Neural progenitor cell (in vitro differentiated cells): ENCODE data around the gene KIF25. TPM values are rescaled to one million over a fixed set of nuclear protein-coding genes. Genes with fewer than 3 reads are reported as not detected.

Experiments used
- DNase-seq: peaks from one replicate; pipeline ENCODE4 v3.0.0-alpha.2; 2016; ENCODE audit warnings: low spot score
- H2AFZ ChIP-seq: fragments of 200-600 bp; sonication (generic); replicated peaks from 2 replicates; pipeline ENCODE4 v1.6.1; 2016; ENCODE audit warnings: antibody characterized with exemption
- H3F3A ChIP-seq: fragments of 200-600 bp; sonication (generic); 2 replicates; pipeline ENCODE4 v1.6.1; 2016; ENCODE audit warnings: antibody characterized with exemption, low read depth
- H3K27ac ChIP-seq: fragments of 200-600 bp; sonication (generic); 2 replicates; pipeline ENCODE4 v1.5.1; 2016; ENCODE audit warnings: mild to moderate bottlenecking
- H3K27me3 ChIP-seq: fragments of 200-600 bp; sonication (generic); 2 replicates; pipeline ENCODE4 v1.6.1; 2016; ENCODE audit warnings: mild to moderate bottlenecking, moderate library complexity
- H3K36me3 ChIP-seq: fragments of 200-600 bp; sonication (generic); 2 replicates; pipeline ENCODE4 v1.5.1; 2016
- H3K4me1 ChIP-seq: fragments of 200-600 bp; sonication (generic); 2 replicates; pipeline ENCODE4 v1.6.1; 2016; ENCODE audit warnings: mixed run types
- H3K4me2 ChIP-seq: fragments of 200-600 bp; sonication (generic); 2 replicates; pipeline ENCODE4 v1.6.1; 2016
- H3K4me3 ChIP-seq: fragments of 200-600 bp; sonication (generic); 2 replicates; pipeline ENCODE4 v1.5.1; 2016
- H3K79me2 ChIP-seq: fragments of 200-600 bp; sonication (generic); 2 replicates; pipeline ENCODE4 v1.6.1; 2016; ENCODE audit warnings: low read depth
- H3K9ac ChIP-seq: fragments of 200-600 bp; sonication (generic); 2 replicates; pipeline ENCODE4 v1.6.1; 2016
- H3K9me3 ChIP-seq: fragments of 200-600 bp; sonication (generic); 2 replicates; pipeline ENCODE4 v1.5.1; 2016; ENCODE audit warnings: low read depth
- H4K20me1 ChIP-seq: fragments of 200-600 bp; sonication (generic); 2 replicates; pipeline ENCODE4 v1.6.1; 2016; ENCODE audit warnings: low read depth
- H3K27ac Mint-ChIP-seq: 3 replicates; pipeline ENCODE4 v1.8.0; 2021; ENCODE audit warnings: mixed read lengths
- H3K27me3 Mint-ChIP-seq: 2 replicates; pipeline ENCODE4 v1.8.0; 2022; ENCODE audit warnings: low read depth, mild to moderate bottlenecking, inconsistent platforms, moderate library complexity, mixed read lengths; ENCODE audit not compliant: insufficient read depth
- H3K36me3 Mint-ChIP-seq: 3 replicates; pipeline ENCODE4 v1.8.0; 2021; ENCODE audit warnings: mixed read lengths
- H3K4me1 Mint-ChIP-seq: 3 replicates; pipeline ENCODE4 v1.8.0; 2021; ENCODE audit warnings: mixed read lengths
- H3K4me3 Mint-ChIP-seq: 3 replicates; pipeline ENCODE4 v1.8.0; 2021; ENCODE audit warnings: mild to moderate bottlenecking, moderate library complexity, mixed read lengths
- H3K9me3 Mint-ChIP-seq: 3 replicates; pipeline ENCODE4 v1.8.0; 2020; ENCODE audit warnings: mixed read lengths
- CTCF ChIP-seq: fragments of 200-600 bp; sonication (generic); IDR thresholded peaks from 2 replicates; pipeline ENCODE4 v1.5.1; 2017; ENCODE audit warnings: antibody characterized with exemption, mild to moderate bottlenecking
- EZH2 ChIP-seq: fragments of 200-600 bp; sonication (generic); IDR thresholded peaks from 2 replicates; pipeline ENCODE4 v1.6.1; 2017; ENCODE audit warnings: antibody characterized with exemption, mild to moderate bottlenecking, moderate library complexity
- EZH2phosphoT487 ChIP-seq: fragments of 200-600 bp; sonication (generic); IDR thresholded peaks from 2 replicates; pipeline ENCODE4 v1.6.1; 2017; ENCODE audit warnings: antibody characterized with exemption
- total RNA-seq: library from RNA; depleted of rRNA; stranded (reverse); fragments of >200 nt; gene quantifications from 2 replicates; pipeline ENCODE4 v1.2.3, GENCODE V29; 2015; ENCODE audit warnings: low replicate concordance

KIF25 gene
- total RNA-seq, 1 donor from 2014 or later: 1.2 TPM

- peaks cover 65% of the 10 kb centered on the region for H3K9me3 Mint-ChIP-seq
- H3K27ac Mint-ChIP-seq: no peak overlapping the region
- H3K4me1 ChIP-seq: peaks cover 3% of the 10 kb centered on the region
- H3K27ac ChIP-seq: no peak overlapping the region
- no peak overlapping the region for H3K4me3 Mint-ChIP-seq
- no peaks in the 10 kb centered on the region for H4K20me1 ChIP-seq
- no peaks in the 10 kb centered on the region for H3K79me2 ChIP-seq
- no peak for DNase-seq
- no peaks in the 10 kb centered on the region for H3K36me3 Mint-ChIP-seq
- peaks cover 21% of the 10 kb centered on the region for H3K9me3 ChIP-seq
- peaks cover 8% of the 10 kb centered on the region for H3K27me3 Mint-ChIP-seq
- no peak overlapping the region for H3K4me3 ChIP-seq
- no peak overlapping the region for H2AFZ ChIP-seq
- no peak overlapping the region for H3K9ac ChIP-seq
- H3K4me1 Mint-ChIP-seq: peaks cover 2% of the 10 kb centered on the region
- no peaks in the 10 kb centered on the region for H3K27me3 ChIP-seq
- no peak overlapping the region for H3K4me2 ChIP-seq
- peaks cover 34% of the 10 kb centered on the region for H3F3A ChIP-seq
- no peaks in the 10 kb centered on the region for H3K36me3 ChIP-seq
- TF ChIP-seq EZH2phosphoT487: no peak
- no peak for TF ChIP-seq EZH2
- no peak for TF ChIP-seq CTCF
These were observed 40.4 kb downstream of the KIF25 start for GRCh38 chr6:168037856-168038255.

GRCh38 chr6:168038576-168039140 is 41.2 kb downstream of the KIF25 start:
- no peak overlapping the region for H3K27ac Mint-ChIP-seq
- Histone ChIP-seq H3F3A (peaks cover 34% of the 10 kb centered on the region), H3K27ac (no peak overlapping the region), H4K20me1 (no peaks in the 10 kb centered on the region), H3K36me3 (no peaks in the 10 kb centered on the region), H3K4me1 (peaks cover 3% of the 10 kb centered on the region), H3K9me3 (peaks cover 21% of the 10 kb centered on the region), H3K4me3 (no peak overlapping the region), H3K9ac (no peak overlapping the region), H3K79me2 (no peaks in the 10 kb centered on the region), H2AFZ (no peak overlapping the region), H3K27me3 (no peaks in the 10 kb centered on the region), H3K4me2 (no peak overlapping the region)
- peaks cover 8% of the 10 kb centered on the region for H3K27me3 Mint-ChIP-seq
- H3K4me1 Mint-ChIP-seq: peaks cover 2% of the 10 kb centered on the region
- no peaks in the 10 kb centered on the region for H3K36me3 Mint-ChIP-seq
- no peak for DNase-seq
- no peak overlapping the region for H3K4me3 Mint-ChIP-seq
- no peak for TF ChIP-seq CTCF
- TF ChIP-seq EZH2: no peak
- H3K9me3 Mint-ChIP-seq: peaks cover 61% of the 10 kb centered on the region

GRCh38 chr6:168039301-168039700 is 41.8 kb downstream of the KIF25 start:
- H3K27ac Mint-ChIP-seq: no peak overlapping the region
- TF ChIP-seq CTCF: no peak
- TF ChIP-seq EZH2phosphoT487: no peak
- TF ChIP-seq EZH2: no peak
- peaks cover 21% of the 10 kb centered on the region for H3K9me3 ChIP-seq

More at GRCh38 chr6:168039301-168039700, 41.8 kb downstream of the KIF25 start:
- no peaks in the 10 kb centered on the region for H3K79me2 ChIP-seq
- no peak overlapping the region for H2AFZ ChIP-seq
- no peak overlapping the region for H3K9ac ChIP-seq
- H3K4me3 ChIP-seq: no peak overlapping the region
- H3K27me3 ChIP-seq: no peaks in the 10 kb centered on the region
- H3K4me2 ChIP-seq: no peak overlapping the region
- Mint-ChIP-seq H3K9me3 (peaks cover 59% of the 10 kb centered on the region), H3K4me1 (peaks cover 2% of the 10 kb centered on the region), H3K36me3 (no peaks in the 10 kb centered on the region), H3K4me3 (no peak overlapping the region), H3K27me3 (peaks cover 8% of the 10 kb centered on the region)
- peaks cover 3% of the 10 kb centered on the region for H3K4me1 ChIP-seq
- no peak for DNase-seq
- no peaks in the 10 kb centered on the region for H3K36me3 ChIP-seq
- peaks cover 30% of the 10 kb centered on the region for H3F3A ChIP-seq
- H4K20me1 ChIP-seq: no peaks in the 10 kb centered on the region
- no peak overlapping the region for H3K27ac ChIP-seq
